Right cardiac atrium (tissue), 5 donors: ENCODE results near the gene MOB3C. TPM values are rescaled to one million over a fixed set of nuclear protein-coding genes. Genes with fewer than 3 reads are reported as not detected.

Experiments
- ATAC-seq, 2 donors: fragments of 200-7000 bp; cut with Tn5 transposase; one replicate each; pipeline versions ENCODE4 v1.8.0 to v1.9.1; 2020; ENCODE audit warnings: moderate library complexity in 2 of 2, mild to moderate bottlenecking in 1 of 2
- DNase-seq, 3 donors: peaks; one replicate each; pipeline ENCODE4 v3.0.0-alpha.2; 2020
- H3K27ac ChIP-seq: one replicate; pipeline ENCODE4 v1.5.1; 2013; ENCODE audit warnings: mild to moderate bottlenecking, low read length, control low read depth, moderate library complexity
- H3K27me3 ChIP-seq: one replicate; pipeline ENCODE4 v1.6.1; 2013; ENCODE audit not compliant: control insufficient read depth, insufficient read depth
- H3K4me1 ChIP-seq: one replicate; pipeline ENCODE4 v1.6.1; 2013; ENCODE audit warnings: low read length; ENCODE audit not compliant: control insufficient read depth, insufficient read depth
- H3K4me3 ChIP-seq: one replicate; pipeline ENCODE4 v1.5.1; 2013; ENCODE audit warnings: low read length, control low read depth
- H3K9me3 ChIP-seq: one replicate; pipeline ENCODE4 v1.6.1; 2013; ENCODE audit warnings: low read length; ENCODE audit not compliant: control insufficient read depth
- WGBS: extraction: QIAGEN DNeasy Blood & Tissue Kit; methylation state at CpG from one replicate; pipeline ENCODE4 v1.1.7; 2013; 5-methylcytosine and 5-hydroxymethylcytosine counted together
- intact Hi-C, 4 donors: fragments of 100-400 bp; cut with DNase I; formaldehyde crosslinking; loops; one replicate each; pipeline versions ENCODE4 v1.11.0 to v1.14.0; 2022 to 2023
- polyA plus RNA-seq: library from polyadenylated mRNA; stranded (reverse); fragments of 200-250 nt; gene quantifications from one replicate; pipeline ENCODE4 v1.2.3, GENCODE V29; 2013
- total RNA-seq, 4 donors: library from RNA; stranded (reverse); fragmentation: NEBNext Ultra II Directional; extraction: Animal tissue kit (Norgen Biotek cat#: 25700); gene quantifications; one replicate each; pipeline ENCODE4 v1.2.1, GENCODE V29; 2021
- donor health status: healthy with polysubstance abuse.
- donor health status: DM: no; HTN: yes; CAD: no.
- donor health status: DM: no; HTN: no; CAD: no.
- donor health status: DM: no; HTN: yes; CAD: no; lungs with severe emphysema.
- donor health status: DM: yes; HTN: yes; CAD: no.

The MOB3C gene
- total and polyA plus RNA-seq, 5 donors = 10.3 to 20.9 (median 15.4) TPM

GRCh38 chr1:46617833-46618232 lies 1.2 kb upstream of the MOB3C start:
- ATAC-seq (no peak), DNase-seq (no peak)
- H3K4me3 ChIP-seq = no peak overlapping the region
- H3K9me3 ChIP-seq = no peaks in the 10 kb centered on the region
- 88% methylated on average over 3 of the region's 3 CpGs for WGBS
- no peak overlapping the region for H3K27ac ChIP-seq
- no peaks in the 10 kb centered on the region for H3K27me3 ChIP-seq
- intact Hi-C loops = loop anchor here in 1 of 4 donors (5.0 kb wide), 1 partner anchor 104 kb away; no protein-coding TSS in a partner anchor
- peaks cover 9% of the 10 kb centered on the region for H3K4me1 ChIP-seq

- peak overlapping the region; percentile 75 for H3K4me3 ChIP-seq
- intact Hi-C loops = loop anchor here in 1 of 4 donors (5.0 kb wide), 1 partner anchor 105 kb away; no protein-coding TSS in a partner anchor
- ATAC-seq (peak; percentile 44 to 53), DNase-seq (no peak)
- H3K4me1 ChIP-seq = peaks cover 10% of the 10 kb centered on the region
- WGBS = 36% methylated on average over 10 of the region's 10 CpGs
- peak overlapping the region; percentile 84 for H3K27ac ChIP-seq
- no peaks in the 10 kb centered on the region for H3K27me3 ChIP-seq
- H3K9me3 ChIP-seq = no peaks in the 10 kb centered on the region
These were observed 643 bp upstream of the MOB3C start for GRCh38 chr1:46617108-46617800.

- H3K9me3 ChIP-seq = no peaks in the 10 kb centered on the region
- intact Hi-C loops = loop anchor here in 1 of 4 donors (5.0 kb wide), 1 partner anchor 107 kb away; no protein-coding TSS in a partner anchor
- WGBS = 33% methylated on average over 3 of the region's 3 CpGs
- ATAC-seq (no peak), DNase-seq (no peak)
- H3K27ac ChIP-seq = peak overlapping the region; percentile 67
- no peaks in the 10 kb centered on the region for H3K27me3 ChIP-seq
- peaks cover 16% of the 10 kb centered on the region for H3K4me1 ChIP-seq
- H3K4me3 ChIP-seq = peak overlapping the region; percentile 75
These were observed 876 bp downstream of the MOB3C start for GRCh38 chr1:46615735-46616134.

GRCh38 chr1:46615088-46615487 lies 1.5 kb downstream of the MOB3C start:
- intact Hi-C loops = loop anchor here in 1 of 4 donors (5.0 kb wide), 1 partner anchor 107 kb away; no protein-coding TSS in a partner anchor
- ATAC-seq (no peak), DNase-seq (no peak)
- Histone ChIP-seq H3K27ac (no peak overlapping the region), H3K4me1 (peaks cover 16% of the 10 kb centered on the region), H3K4me3 (peak overlapping the region; percentile 75), H3K9me3 (no peaks in the 10 kb centered on the region), H3K27me3 (no peaks in the 10 kb centered on the region)
- 94% methylated on average over 2 of the region's 2 CpGs for WGBS

GRCh38 chr1:46614604-46614984 lies 2.0 kb downstream of the MOB3C start:
- Histone ChIP-seq H3K9me3 (no peaks in the 10 kb centered on the region), H3K27ac (peak overlapping the region; percentile 36), H3K4me3 (no peak overlapping the region), H3K4me1 (peaks cover 16% of the 10 kb centered on the region), H3K27me3 (no peaks in the 10 kb centered on the region)
- DNase-seq (no peak), ATAC-seq (no peak)
- WGBS = 72% methylated on average over 2 of the region's 2 CpGs
- intact Hi-C loops = no loop called here

GRCh38 chr1:46613661-46614603 lies 2.7 kb downstream of the MOB3C start:
- DNase-seq (peak; percentile 96 to 99 (median 97)), ATAC-seq (peak; percentile 77 to 78)
- 4% methylated on average over 16 of the region's 16 CpGs for WGBS
- H3K9me3 ChIP-seq = no peaks in the 10 kb centered on the region
- H3K27ac ChIP-seq = peak overlapping the region; percentile 76
- no peaks in the 10 kb centered on the region for H3K27me3 ChIP-seq
- intact Hi-C loops = no loop called here
- peaks cover 16% of the 10 kb centered on the region for H3K4me1 ChIP-seq
- H3K4me3 ChIP-seq = peak overlapping the region; percentile 30

GRCh38 chr1:46612937-46613660 lies 3.5 kb downstream of the MOB3C start:
- ATAC-seq (no peak), DNase-seq (peak in 2 of 3 donors; percentile 70 to 72)
- 84% methylated on average over 38 of the region's 38 CpGs for WGBS
- no peaks in the 10 kb centered on the region for H3K9me3 ChIP-seq
- intact Hi-C loops = no loop called here
- peak overlapping the region; percentile 76 for H3K27ac ChIP-seq
- H3K27me3 ChIP-seq = no peaks in the 10 kb centered on the region
- H3K4me3 ChIP-seq = peak overlapping the region; percentile 30
- H3K4me1 ChIP-seq = peaks cover 20% of the 10 kb centered on the region

GRCh38 chr1:46611691-46612221 lies 4.9 kb downstream of the MOB3C start:
- peaks cover 23% of the 10 kb centered on the region for H3K4me1 ChIP-seq
- no peaks in the 10 kb centered on the region for H3K27me3 ChIP-seq
- WGBS = 71% methylated on average over 7 of the region's 7 CpGs
- no peak for ATAC-seq
- no peak for DNase-seq
- intact Hi-C loops = no loop called here
- H3K27ac ChIP-seq = no peak overlapping the region
- H3K9me3 ChIP-seq = no peaks in the 10 kb centered on the region
- H3K4me3 ChIP-seq = no peak overlapping the region

GRCh38 chr1:46607345-46608130 lies 9.1 kb downstream of the MOB3C start:
- ATAC-seq (peak; percentile 64 to 67), DNase-seq (peak; percentile 83 to 91 (median 83))
- no peak overlapping the region for H3K4me3 ChIP-seq
- peak overlapping the region; percentile 58 for H3K27ac ChIP-seq
- 58% methylated on average over 7 of the region's 7 CpGs for WGBS
- H3K9me3 ChIP-seq = no peaks in the 10 kb centered on the region
- H3K27me3 ChIP-seq = no peaks in the 10 kb centered on the region
- H3K4me1 ChIP-seq = peaks cover 25% of the 10 kb centered on the region
- intact Hi-C loops = no loop called here
